OCI-LY1 (cell line): ENCODE data around the gene BPIFB4.

Experiments
- H2AFZ ChIP-seq: fragments of 200-600 bp; sonication (generic), shearing (Covaris generic); 2 replicates; pipeline ENCODE4 v1.6.0; 2014; ENCODE audit warnings: antibody characterized with exemption, mild to moderate bottlenecking, low read length
- H3F3A ChIP-seq: fragments of 200-600 bp; sonication (generic), shearing (Covaris generic); 2 replicates; pipeline ENCODE4 v1.6.0; 2014; ENCODE audit warnings: mild to moderate bottlenecking, antibody characterized with exemption, low read length, moderate library complexity; ENCODE audit not compliant: insufficient read depth
- H3K27ac ChIP-seq: fragments of 200-600 bp; sonication (generic); 2 replicates; pipeline ENCODE4 v1.5.1; 2014; ENCODE audit warnings: low read length, mixed run types, mild to moderate bottlenecking, low read depth; ENCODE audit not compliant: poor library complexity, severe bottlenecking
- H3K27me3 ChIP-seq: fragments of 200-600 bp; sonication (generic); 2 replicates; pipeline ENCODE4 v1.6.0; 2014; ENCODE audit warnings: antibody characterized with exemption, mild to moderate bottlenecking, low read length, moderate library complexity; ENCODE audit not compliant: insufficient read depth
- H3K36me3 ChIP-seq: fragments of 200-600 bp; sonication (generic); 2 replicates; pipeline ENCODE4 v1.6.1; 2014; ENCODE audit warnings: mild to moderate bottlenecking, antibody characterized with exemption, low read length, moderate library complexity, mixed read lengths; ENCODE audit not compliant: insufficient read depth
- H3K4me1 ChIP-seq: fragments of 200-600 bp; sonication (generic); 2 replicates; pipeline ENCODE4 v1.5.1; 2014; ENCODE audit warnings: mild to moderate bottlenecking, low read length, moderate library complexity; ENCODE audit not compliant: insufficient read depth, severe bottlenecking
- H3K4me2 ChIP-seq: fragments of 200-600 bp; sonication (generic), shearing (Covaris generic); 2 replicates; pipeline ENCODE4 v1.6.1; 2014; ENCODE audit warnings: low read length
- H3K4me3 ChIP-seq: fragments of 200-600 bp; sonication (generic); 2 replicates; pipeline ENCODE4 v1.5.1; 2014; ENCODE audit warnings: low read length, low read depth, mild to moderate bottlenecking, mixed read lengths; ENCODE audit not compliant: poor library complexity, severe bottlenecking
- H3K79me2 ChIP-seq: fragments of 200-600 bp; shearing (Covaris generic); 2 replicates; pipeline ENCODE4 v1.6.1; 2016; ENCODE audit warnings: mixed run types, low read length, mixed read lengths; ENCODE audit not compliant: insufficient read depth
- H3K9ac ChIP-seq: fragments of 200-600 bp; sonication (generic), shearing (Covaris generic); 2 replicates; pipeline ENCODE4 v1.6.1; 2014; ENCODE audit warnings: mild to moderate bottlenecking, low read length, mixed read lengths
- H3K9me2 ChIP-seq: fragments of 200-600 bp; sonication (generic), shearing (Covaris generic); 2 replicates; pipeline ENCODE4 v1.6.1; 2014; ENCODE audit warnings: low read depth, mild to moderate bottlenecking, low read length, mixed read lengths
- H3K9me3 ChIP-seq: fragments of 200-600 bp; shearing (Covaris generic); 2 replicates; pipeline ENCODE4 v1.6.1; 2014; ENCODE audit warnings: low read length, mixed read lengths
- H4K20me1 ChIP-seq: fragments of 200-600 bp; sonication (generic), shearing (Covaris generic); 2 replicates; pipeline ENCODE4 v1.6.0; 2016; ENCODE audit warnings: mild to moderate bottlenecking, low read length; ENCODE audit not compliant: insufficient read depth
- CTCF ChIP-seq: fragments of 200-600 bp; sonication (generic), shearing (Covaris generic); IDR thresholded peaks from 2 replicates; pipeline ENCODE4 v1.5.1; 2017; ENCODE audit warnings: mild to moderate bottlenecking, antibody characterized with exemption, low read length, moderate library complexity, mixed read lengths
- EZH2 ChIP-seq: fragments of 200-600 bp; sonication (generic), shearing (Covaris generic); IDR thresholded peaks from 2 replicates; pipeline ENCODE4 v1.8.0; 2017; ENCODE audit warnings: borderline replicate concordance, mixed run types, mild to moderate bottlenecking, antibody characterized with exemption, low read length, moderate library complexity, mixed read lengths

BPIFB4 gene

GRCh38 chr20:33079259-33079658 lies at the start of gene BPIFB4:
TSS of gene BPIFB4 (plus strand) at chr20:33079643. CDS start at chr20:33081527, 1,884 bp downstream.
- H3K27me3 ChIP-seq = peaks cover 7% of the 10 kb centered on the region
- no peaks in the 10 kb centered on the region for H3K79me2 ChIP-seq
- H3K4me2 ChIP-seq = no peak within 1 kb of the TSS
- no peaks in the 10 kb centered on the region for H4K20me1 ChIP-seq
- no peak within 1 kb of the TSS for H3K9ac ChIP-seq
- no peaks in the 10 kb centered on the region for H3K9me2 ChIP-seq
- no peak within 1 kb of the TSS for H3K4me3 ChIP-seq
- H3K27ac ChIP-seq = no peak within 1 kb of the TSS
- no peaks in the 10 kb centered on the region for H3F3A ChIP-seq
- no peaks in the 10 kb centered on the region for H3K36me3 ChIP-seq
- TF ChIP-seq EZH2 (no peak), CTCF (no peak)
- H2AFZ ChIP-seq = no peak within 1 kb of the TSS
- no peaks in the 10 kb centered on the region for H3K9me3 ChIP-seq
- H3K4me1 ChIP-seq = no peaks in the 10 kb centered on the region

GRCh38 chr20:33030076-33030475 lies 49.4 kb upstream of the BPIFB4 start:
- H3K4me3 ChIP-seq = no peak overlapping the region
- H3K27ac ChIP-seq = no peak overlapping the region
- H2AFZ ChIP-seq = no peak overlapping the region

GRCh38 chr20:33030569-33030968 lies 48.9 kb upstream of the BPIFB4 start:
- no peaks in the 10 kb centered on the region for H3K9me3 ChIP-seq

More at GRCh38 chr20:33030076-33030475, 49.4 kb upstream of the BPIFB4 start:
- Histone ChIP-seq H3K27me3 (no peaks in the 10 kb centered on the region; the same call in 1 of the 2 replicates), H3F3A (no peaks in the 10 kb centered on the region), H4K20me1 (no peaks in the 10 kb centered on the region), H3K79me2 (no peaks in the 10 kb centered on the region), H3K9me3 (no peaks in the 10 kb centered on the region), H3K9ac (no peak overlapping the region), H3K36me3 (no peaks in the 10 kb centered on the region), H3K4me2 (no peak overlapping the region), H3K4me1 (no peaks in the 10 kb centered on the region), H3K9me2 (no peaks in the 10 kb centered on the region)
- TF ChIP-seq CTCF = no peak
- no peak for TF ChIP-seq EZH2

More at GRCh38 chr20:33030569-33030968, 48.9 kb upstream of the BPIFB4 start:
- Histone ChIP-seq H2AFZ (no peak overlapping the region), H3K79me2 (no peaks in the 10 kb centered on the region), H3K4me2 (no peak overlapping the region), H3K27me3 (no peaks in the 10 kb centered on the region; the same call in 1 of the 2 replicates), H3F3A (no peaks in the 10 kb centered on the region), H4K20me1 (no peaks in the 10 kb centered on the region), H3K4me3 (no peak overlapping the region), H3K36me3 (no peaks in the 10 kb centered on the region), H3K4me1 (no peaks in the 10 kb centered on the region), H3K9ac (no peak overlapping the region), H3K27ac (no peak overlapping the region), H3K9me2 (no peaks in the 10 kb centered on the region)
- TF ChIP-seq CTCF (no peak), EZH2 (no peak)
